Measurements from ENCODE around the gene TMEM121B. TPM values are rescaled to one million over a fixed set of nuclear protein-coding genes. Genes with fewer than 3 reads are reported as not detected.

TMEM121B gene
- total RNA-seq, 1 donor from 2014 or later: 1.1 TPM

GRCh38 chr22:17093081-17093480 is 28.1 kb downstream of the TMEM121B start:
- TF ChIP-seq CTCF (IDR thresholded peaks at IDR 0.05; ENCODE audit: unreplicated experiment): no peak
- Mint-ChIP-seq H3K27ac (no peak overlapping the region), H3K27me3 (ENCODE audit: low read depth) (no peaks in the 10 kb centered on the region), H3K36me3 (no peaks in the 10 kb centered on the region), H3K9me3 (no peaks in the 10 kb centered on the region), H3K4me3 (no peak overlapping the region), H3K4me1 (no peaks in the 10 kb centered on the region)
- no peak for DNase-seq (ENCODE audit: low spot score in 2 of 2, unreplicated experiment in 2 of 2)

DNA sequence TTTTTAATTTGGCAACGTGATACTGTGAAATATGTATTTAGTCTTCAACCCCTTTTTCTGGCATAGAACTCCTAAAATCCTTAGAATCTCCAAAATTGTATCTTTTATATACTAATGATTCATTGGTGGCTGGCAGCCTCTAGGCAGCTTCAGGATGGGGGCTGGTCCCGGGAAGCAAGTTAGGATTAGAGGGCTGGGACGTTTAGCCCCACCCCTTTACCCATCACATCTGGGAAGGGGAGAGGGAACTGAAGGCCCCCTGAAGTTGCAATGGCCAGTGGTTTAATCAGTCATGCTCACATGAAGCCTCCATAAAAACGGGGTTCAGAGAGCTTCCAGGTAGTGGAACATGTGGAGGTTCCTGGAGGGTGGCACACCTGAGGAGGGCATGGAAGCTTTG is 29.3 kb downstream of the TMEM121B start:
- Mint-ChIP-seq H3K36me3 (no peaks in the 10 kb centered on the region), H3K27me3 (ENCODE audit: low read depth) (peaks cover 5% of the 10 kb centered on the region), H3K4me3 (no peak overlapping the region), H3K27ac (no peak overlapping the region), H3K4me1 (no peaks in the 10 kb centered on the region), H3K9me3 (no peaks in the 10 kb centered on the region)
- TF ChIP-seq CTCF (IDR thresholded peaks at IDR 0.05; ENCODE audit: unreplicated experiment): no peak
- DNase-seq (ENCODE audit: low spot score in 2 of 2, unreplicated experiment in 2 of 2): no peak

GRCh38 chr22:17090550-17090949 is 30.6 kb downstream of the TMEM121B start:
- no peak overlapping the region for H3K27ac Mint-ChIP-seq
- peaks cover 16% of the 10 kb centered on the region for H3K27me3 Mint-ChIP-seq (ENCODE audit: low read depth)
- H3K4me1 Mint-ChIP-seq: peaks cover 4% of the 10 kb centered on the region
- H3K36me3 Mint-ChIP-seq: no peaks in the 10 kb centered on the region
- DNase-seq (ENCODE audit: low spot score in 2 of 2, unreplicated experiment in 2 of 2): no peak
- no peak overlapping the region for H3K4me3 Mint-ChIP-seq
- TF ChIP-seq CTCF (IDR thresholded peaks at IDR 0.05; ENCODE audit: unreplicated experiment): no peak
- no peaks in the 10 kb centered on the region for H3K9me3 Mint-ChIP-seq

DNA sequence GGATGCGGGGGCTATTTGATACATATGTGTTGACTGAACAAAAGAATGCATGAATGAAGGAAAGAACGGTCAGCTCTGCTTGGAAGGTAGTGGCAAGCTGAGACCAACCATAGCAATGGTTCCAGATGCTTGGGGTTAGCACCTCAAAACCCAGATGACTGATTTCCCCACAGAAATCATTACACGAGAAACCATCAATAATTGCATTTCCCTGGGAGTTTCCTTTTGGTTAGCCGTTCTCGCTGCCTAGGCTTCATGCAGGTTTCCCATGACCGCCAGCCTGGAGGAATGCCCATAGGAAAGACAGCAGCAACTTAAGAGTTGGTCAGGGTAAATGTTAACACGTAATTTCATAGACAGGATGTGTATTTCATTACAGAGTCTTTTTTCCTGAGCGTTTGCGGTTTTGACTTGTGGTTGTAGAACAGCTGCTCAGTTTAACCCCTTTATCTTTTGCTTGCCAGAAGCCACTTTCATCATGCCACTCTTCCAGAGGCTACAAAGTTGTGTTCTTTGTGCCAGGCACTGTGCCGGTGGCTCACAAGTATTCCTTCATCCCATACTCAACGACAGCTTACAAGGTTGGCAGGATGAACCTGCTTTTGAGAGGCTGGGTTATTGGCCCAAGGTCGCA is 33.5 kb downstream of the TMEM121B start:
- Mint-ChIP-seq H3K36me3 (no peaks in the 10 kb centered on the region), H3K4me1 (peaks cover 4% of the 10 kb centered on the region), H3K9me3 (no peaks in the 10 kb centered on the region), H3K27ac (no peak overlapping the region), H3K4me3 (no peak overlapping the region), H3K27me3 (ENCODE audit: low read depth) (peaks cover 21% of the 10 kb centered on the region)
- no peak for TF ChIP-seq CTCF (IDR thresholded peaks at IDR 0.05; ENCODE audit: unreplicated experiment)
- no peak for DNase-seq (ENCODE audit: low spot score in 2 of 2, unreplicated experiment in 2 of 2)

DNA sequence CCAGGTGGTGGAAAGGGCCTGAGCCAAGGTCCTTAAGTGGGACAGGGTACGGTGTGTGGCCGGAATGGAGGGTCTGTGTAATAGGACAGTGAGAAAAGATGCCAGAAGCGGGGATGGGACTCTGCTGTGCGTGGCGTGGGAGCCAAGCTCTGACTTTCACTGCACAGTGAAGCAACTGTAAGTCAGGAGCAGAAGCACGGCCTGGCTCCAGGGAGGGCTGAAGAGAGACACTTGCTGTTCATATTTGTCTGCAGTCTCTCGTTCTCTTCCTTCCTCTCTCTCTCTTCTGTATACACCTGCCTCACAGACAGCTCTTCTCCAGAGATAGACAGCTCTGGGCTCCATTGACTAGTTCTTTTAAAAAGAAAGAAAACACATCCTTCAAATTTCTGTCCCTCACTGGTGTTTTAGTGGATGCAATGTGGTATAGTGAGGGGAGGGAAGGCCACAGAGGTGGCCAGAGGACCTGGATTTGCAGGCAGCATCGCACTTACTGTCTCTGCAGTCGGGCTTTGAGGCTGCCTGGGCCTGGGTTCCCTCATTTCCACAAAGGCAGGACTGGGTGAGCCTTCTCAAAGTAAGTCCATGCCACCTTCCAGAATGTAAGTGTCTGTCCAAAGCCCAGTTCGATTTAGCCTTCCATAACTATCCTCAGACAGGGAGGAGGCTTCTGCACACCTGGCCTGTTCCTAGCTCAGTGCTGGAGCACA is 34.2 kb downstream of the TMEM121B start:
- no peak for DNase-seq (ENCODE audit: low spot score in 2 of 2, unreplicated experiment in 2 of 2)
- H3K4me3 Mint-ChIP-seq: peak overlapping the region; percentile 77
- H3K27ac Mint-ChIP-seq: no peak overlapping the region
- peaks cover 21% of the 10 kb centered on the region for H3K27me3 Mint-ChIP-seq (ENCODE audit: low read depth)
- TF ChIP-seq CTCF (IDR thresholded peaks at IDR 0.05; ENCODE audit: unreplicated experiment): no peak
- H3K4me1 Mint-ChIP-seq: peaks cover 4% of the 10 kb centered on the region
- no peaks in the 10 kb centered on the region for H3K9me3 Mint-ChIP-seq
- no peaks in the 10 kb centered on the region for H3K36me3 Mint-ChIP-seq
